KMS-11 (cell line): ENCODE measurements around the gene TMC2.

Experiments
- H2AFZ ChIP-seq: fragments of 200-600 bp; sonication (generic); 2 replicates; pipeline ENCODE4 v1.6.1; 2016; ENCODE audit warnings: antibody characterized with exemption, mixed run types, low read depth
- H3K27ac ChIP-seq: fragments of 200-600 bp; sonication (generic); 2 replicates; pipeline ENCODE4 v1.6.1; 2016; ENCODE audit warnings: mild to moderate bottlenecking, mixed run types
- H3K27me3 ChIP-seq: fragments of 200-600 bp; sonication (generic); 2 replicates; pipeline ENCODE4 v1.6.1; 2017; ENCODE audit warnings: mild to moderate bottlenecking, low read depth, mixed run types, moderate library complexity; ENCODE audit not compliant: insufficient read depth
- H3K36me3 ChIP-seq: fragments of 200-600 bp; sonication (generic); 2 replicates; pipeline ENCODE4 v1.6.1; 2017; ENCODE audit warnings: mild to moderate bottlenecking, mixed run types; ENCODE audit not compliant: insufficient read depth
- H3K4me1 ChIP-seq: fragments of 200-600 bp; sonication (generic); 2 replicates; pipeline ENCODE4 v1.6.1; 2016; ENCODE audit warnings: mild to moderate bottlenecking, low read depth, mixed run types; ENCODE audit not compliant: poor library complexity, severe bottlenecking
- H3K4me2 ChIP-seq: fragments of 200-600 bp; sonication (generic); 2 replicates; pipeline ENCODE4 v1.7.0; 2016; ENCODE audit warnings: mild to moderate bottlenecking, mixed run types
- H3K4me3 ChIP-seq: fragments of 200-600 bp; sonication (generic); IDR thresholded peaks from 2 replicates; pipeline ENCODE4 v1.6.1; 2017; ENCODE audit warnings: low read depth, low read length, mixed read lengths; ENCODE audit not compliant: insufficient read depth
- H3K79me2 ChIP-seq: fragments of 200-600 bp; sonication (generic); 2 replicates; pipeline ENCODE4 v1.6.1; 2016; ENCODE audit warnings: low read depth, mixed run types; ENCODE audit not compliant: insufficient read depth
- H3K9ac ChIP-seq: fragments of 200-600 bp; sonication (generic); 2 replicates; pipeline ENCODE4 v1.6.1; 2016; ENCODE audit warnings: mild to moderate bottlenecking, mixed run types
- H4K20me1 ChIP-seq: fragments of 200-600 bp; sonication (generic); 2 replicates; pipeline ENCODE4 v1.6.1; 2016; ENCODE audit warnings: mild to moderate bottlenecking, mixed run types; ENCODE audit not compliant: insufficient read depth
- TF ChIP-seq, protein P1 (sequence below): fragments of 200-600 bp; sonication (generic); conservative IDR thresholded peaks from 2 replicates; pipeline ENCODE4 v1.6.1; 2017; ENCODE audit warnings: low read depth, mild to moderate bottlenecking, antibody characterized with exemption, low read length, moderate library complexity, mixed read lengths

TMC2 gene

DNA sequence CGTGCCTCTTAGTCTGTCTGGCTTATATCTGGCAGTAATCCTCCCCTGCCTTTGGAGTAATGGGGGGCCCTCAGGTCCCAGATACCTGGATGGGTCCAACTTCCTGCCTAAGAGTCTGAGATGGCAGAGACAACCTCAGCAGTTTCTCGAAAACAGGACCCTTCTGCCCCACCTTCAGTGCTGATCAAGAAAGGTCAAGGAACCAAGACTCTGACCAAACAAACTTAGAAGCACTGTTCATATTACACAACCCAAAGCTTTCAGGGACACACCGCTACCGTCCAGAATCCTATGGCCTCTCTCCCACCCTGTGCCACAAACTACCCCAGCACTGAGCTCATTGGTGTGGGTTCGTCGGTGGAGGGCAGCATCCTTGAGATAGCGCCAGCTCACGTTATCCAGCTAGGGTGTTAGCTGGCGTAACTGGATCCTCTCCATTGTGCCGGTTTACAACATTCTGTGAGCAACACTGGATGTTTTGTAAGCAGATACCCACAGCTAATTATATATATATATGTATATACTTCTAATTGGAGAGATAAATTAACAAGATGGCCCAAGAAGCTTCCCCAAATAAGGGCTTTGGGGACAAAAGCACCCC, 7.6 kb upstream of the TMC2 start:
- Histone ChIP-seq H4K20me1 (no peaks in the 10 kb centered on the region), H3K27me3 (no peaks in the 10 kb centered on the region), H3K4me2 (no peak overlapping the region), H3K36me3 (no peaks in the 10 kb centered on the region), H3K4me1 (no peaks in the 10 kb centered on the region), H3K27ac (no peak overlapping the region), H3K79me2 (no peaks in the 10 kb centered on the region), H3K4me3 (no peak overlapping the region), H2AFZ (no peak overlapping the region), H3K9ac (no peak overlapping the region)
- TF ChIP-seq, protein P1, sequence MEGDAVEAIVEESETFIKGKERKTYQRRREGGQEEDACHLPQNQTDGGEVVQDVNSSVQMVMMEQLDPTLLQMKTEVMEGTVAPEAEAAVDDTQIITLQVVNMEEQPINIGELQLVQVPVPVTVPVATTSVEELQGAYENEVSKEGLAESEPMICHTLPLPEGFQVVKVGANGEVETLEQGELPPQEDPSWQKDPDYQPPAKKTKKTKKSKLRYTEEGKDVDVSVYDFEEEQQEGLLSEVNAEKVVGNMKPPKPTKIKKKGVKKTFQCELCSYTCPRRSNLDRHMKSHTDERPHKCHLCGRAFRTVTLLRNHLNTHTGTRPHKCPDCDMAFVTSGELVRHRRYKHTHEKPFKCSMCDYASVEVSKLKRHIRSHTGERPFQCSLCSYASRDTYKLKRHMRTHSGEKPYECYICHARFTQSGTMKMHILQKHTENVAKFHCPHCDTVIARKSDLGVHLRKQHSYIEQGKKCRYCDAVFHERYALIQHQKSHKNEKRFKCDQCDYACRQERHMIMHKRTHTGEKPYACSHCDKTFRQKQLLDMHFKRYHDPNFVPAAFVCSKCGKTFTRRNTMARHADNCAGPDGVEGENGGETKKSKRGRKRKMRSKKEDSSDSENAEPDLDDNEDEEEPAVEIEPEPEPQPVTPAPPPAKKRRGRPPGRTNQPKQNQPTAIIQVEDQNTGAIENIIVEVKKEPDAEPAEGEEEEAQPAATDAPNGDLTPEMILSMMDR, result no peak

DNA sequence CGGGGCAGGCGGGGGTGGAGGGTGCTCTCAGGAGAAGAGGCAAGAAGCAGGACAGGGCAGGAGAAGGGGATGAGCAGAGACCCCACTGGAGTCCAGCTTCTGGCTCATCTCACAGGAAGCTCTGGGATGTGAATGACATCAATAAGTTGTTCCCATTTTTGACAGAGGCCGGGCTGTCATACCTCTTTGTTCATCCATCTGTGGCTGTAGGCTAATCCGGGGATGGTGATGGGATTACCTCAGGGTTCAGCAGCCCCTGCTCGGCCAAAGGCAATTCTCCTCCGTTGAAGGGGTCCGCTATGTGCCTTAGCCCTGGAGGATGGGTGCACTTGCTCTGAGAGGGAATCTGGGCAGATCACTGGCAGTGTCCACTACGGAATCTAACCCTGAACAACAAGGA, 3.3 kb upstream of the TMC2 start:
- no peaks in the 10 kb centered on the region for H3K36me3 ChIP-seq
- H3K27me3 ChIP-seq, result no peaks in the 10 kb centered on the region
- TF ChIP-seq, protein P1, result no peak

DNA sequence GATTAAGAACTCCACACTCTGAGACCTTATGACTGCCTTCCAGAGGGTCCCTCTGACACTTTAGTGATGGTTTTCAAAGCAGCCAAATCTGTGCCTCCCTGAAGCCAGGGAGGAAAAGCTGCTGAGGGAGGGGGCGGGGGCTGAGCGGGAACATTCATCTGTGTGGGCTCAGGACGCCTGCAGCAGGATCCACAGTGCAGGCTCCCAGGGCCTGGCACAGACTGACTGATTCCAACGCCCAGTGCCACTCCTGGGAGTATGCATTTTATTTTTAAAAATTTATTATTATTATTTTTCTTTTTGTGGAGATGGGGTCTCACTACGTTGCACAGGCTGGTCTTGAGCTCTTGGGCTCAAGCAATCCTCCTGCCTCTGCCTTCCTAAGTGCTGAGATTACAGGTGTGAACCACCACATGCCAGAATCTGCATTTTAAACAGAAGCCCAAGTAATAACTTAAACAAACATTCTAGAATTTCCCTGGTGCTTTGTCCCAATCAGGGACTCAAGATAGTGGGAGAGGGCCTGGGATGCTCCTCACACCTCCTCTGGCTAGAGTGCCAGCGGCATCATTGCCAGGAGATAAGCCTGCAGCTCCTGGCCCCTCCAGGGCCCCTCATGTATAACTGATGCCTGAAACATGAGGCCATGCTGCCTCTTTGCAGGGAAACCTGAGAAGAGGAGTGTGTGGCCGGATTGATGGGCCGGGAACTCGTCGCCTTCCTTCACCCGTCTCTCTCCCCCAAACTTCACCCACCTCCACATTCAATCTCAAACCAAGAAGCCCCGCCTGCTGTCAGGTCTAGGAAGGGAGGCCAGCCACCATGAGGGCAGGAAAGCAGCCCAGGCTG, 438 bp upstream of the TMC2 start:
- H3K36me3 ChIP-seq, result no peaks in the 10 kb centered on the region
- TF ChIP-seq, protein P1, result no peak
- no peak overlapping the region for H2AFZ ChIP-seq
- H3K4me3 ChIP-seq, result no peak overlapping the region
- H3K79me2 ChIP-seq, result no peaks in the 10 kb centered on the region
- H3K9ac ChIP-seq, result no peak overlapping the region
- no peak overlapping the region for H3K4me2 ChIP-seq
- H3K4me1 ChIP-seq, result no peaks in the 10 kb centered on the region
- no peaks in the 10 kb centered on the region for H3K27me3 ChIP-seq
- H4K20me1 ChIP-seq, result no peaks in the 10 kb centered on the region
- H3K27ac ChIP-seq, result no peak overlapping the region

More for the DNA sequence above, 3.3 kb upstream of the TMC2 start:
- Histone ChIP-seq H3K9ac (no peak overlapping the region), H3K4me3 (no peak overlapping the region), H3K79me2 (no peaks in the 10 kb centered on the region), H4K20me1 (no peaks in the 10 kb centered on the region), H3K27ac (no peak overlapping the region), H2AFZ (no peak overlapping the region), H3K4me1 (no peaks in the 10 kb centered on the region), H3K4me2 (no peak overlapping the region)

DNA sequence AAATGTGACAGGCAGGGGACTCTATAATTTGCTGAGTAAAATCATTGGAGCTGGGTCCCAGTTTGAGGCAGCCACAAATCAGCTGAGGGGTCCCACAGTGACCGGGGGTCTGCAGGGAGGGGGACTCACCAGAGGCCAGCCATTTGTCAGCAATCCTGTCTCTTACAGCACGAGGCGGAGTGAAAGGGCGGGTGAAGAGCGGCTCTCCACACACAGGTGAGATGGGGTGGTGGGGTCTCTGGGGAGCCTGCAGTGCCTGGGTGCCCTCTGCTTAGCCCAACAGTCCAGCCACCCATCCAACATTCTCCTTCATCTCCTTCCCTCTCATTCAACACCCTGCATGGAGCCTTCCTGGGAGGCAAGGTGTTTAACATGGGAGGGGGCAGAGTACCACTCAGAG, 728 bp downstream of the TMC2 start:
- Histone ChIP-seq H3K79me2 (no peaks in the 10 kb centered on the region), H2AFZ (no peak overlapping the region), H3K4me3 (no peak overlapping the region), H3K27me3 (no peaks in the 10 kb centered on the region), H3K36me3 (no peaks in the 10 kb centered on the region), H3K27ac (no peak overlapping the region), H4K20me1 (no peaks in the 10 kb centered on the region), H3K4me1 (no peaks in the 10 kb centered on the region), H3K4me2 (no peak overlapping the region), H3K9ac (no peak overlapping the region)
- TF ChIP-seq, protein P1, result no peak
